GM18505 (cell line): Measurements from ENCODE around the gene SH2D3C.
"Not testable (repeated sequence)": the region's sequence is repeated elsewhere in the genome, so short reads cannot be mapped to it uniquely, and the experiment has no call there.

Experiments
- ATAC-seq: cut with Tn5 transposase; IDR thresholded peaks from one replicate; pipeline ENCODE4 v1.9.1; 2021; ENCODE audit not compliant: unreplicated experiment
- POLR2A ChIP-seq: IDR thresholded peaks from 4 replicates; pipeline ENCODE4 v1.6.1; 2011; ENCODE audit warnings: borderline replicate concordance; ENCODE audit not compliant: insufficient read depth, insufficient read length; ENCODE audit errors: extremely low read depth

The SH2D3C gene

DNA sequence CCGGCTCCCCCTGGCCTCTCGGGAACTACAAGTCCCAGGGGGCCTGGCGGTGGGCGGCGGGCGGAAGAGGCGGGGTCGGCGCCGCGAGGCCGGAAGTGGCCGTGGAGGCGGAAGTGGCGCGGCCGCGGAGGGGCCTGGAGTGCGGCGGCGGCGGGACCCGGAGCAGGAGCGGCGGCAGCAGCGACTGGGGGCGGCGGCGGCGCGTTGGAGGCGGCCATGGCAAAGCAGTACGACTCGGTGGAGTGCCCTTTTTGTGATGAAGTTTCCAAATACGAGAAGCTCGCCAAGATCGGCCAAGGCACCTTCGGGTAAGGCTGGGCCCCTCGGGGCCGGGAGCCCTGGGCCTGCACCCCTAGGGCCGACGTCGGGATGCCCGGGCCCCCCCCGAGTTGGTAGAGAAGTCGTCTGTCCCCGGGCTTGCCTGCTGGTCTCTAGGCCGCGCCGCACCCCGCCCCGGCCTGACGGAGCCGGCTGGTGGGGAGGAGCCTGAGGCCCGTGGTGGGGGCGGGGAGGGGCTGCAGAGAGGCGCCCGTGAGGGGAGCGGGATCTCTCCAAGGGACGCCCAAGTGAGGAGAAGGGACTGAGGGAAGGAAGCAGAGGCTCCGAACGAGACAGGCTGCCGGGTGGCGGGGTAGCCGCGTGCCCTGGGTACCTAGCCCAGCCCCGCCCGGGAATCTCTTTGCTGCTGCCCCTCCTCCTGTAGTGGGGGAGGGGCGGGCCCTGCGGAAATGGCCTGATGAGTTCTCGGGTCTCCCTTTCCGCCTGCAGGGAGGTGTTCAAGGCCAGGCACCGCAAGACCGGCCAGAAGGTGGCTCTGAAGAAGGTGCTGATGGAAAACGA lies 7.7 kb upstream of the SH2D3C start, which contains the start of gene CDK9:
CDK9 (plus strand) TSS at position 102 of the 840 bp plus-strand sequence; CDS start at position 217, 115 bp downstream.
- ATAC-seq, result peak; percentile 65
- TF ChIP-seq POLR2A, result peak; percentile 73

DNA sequence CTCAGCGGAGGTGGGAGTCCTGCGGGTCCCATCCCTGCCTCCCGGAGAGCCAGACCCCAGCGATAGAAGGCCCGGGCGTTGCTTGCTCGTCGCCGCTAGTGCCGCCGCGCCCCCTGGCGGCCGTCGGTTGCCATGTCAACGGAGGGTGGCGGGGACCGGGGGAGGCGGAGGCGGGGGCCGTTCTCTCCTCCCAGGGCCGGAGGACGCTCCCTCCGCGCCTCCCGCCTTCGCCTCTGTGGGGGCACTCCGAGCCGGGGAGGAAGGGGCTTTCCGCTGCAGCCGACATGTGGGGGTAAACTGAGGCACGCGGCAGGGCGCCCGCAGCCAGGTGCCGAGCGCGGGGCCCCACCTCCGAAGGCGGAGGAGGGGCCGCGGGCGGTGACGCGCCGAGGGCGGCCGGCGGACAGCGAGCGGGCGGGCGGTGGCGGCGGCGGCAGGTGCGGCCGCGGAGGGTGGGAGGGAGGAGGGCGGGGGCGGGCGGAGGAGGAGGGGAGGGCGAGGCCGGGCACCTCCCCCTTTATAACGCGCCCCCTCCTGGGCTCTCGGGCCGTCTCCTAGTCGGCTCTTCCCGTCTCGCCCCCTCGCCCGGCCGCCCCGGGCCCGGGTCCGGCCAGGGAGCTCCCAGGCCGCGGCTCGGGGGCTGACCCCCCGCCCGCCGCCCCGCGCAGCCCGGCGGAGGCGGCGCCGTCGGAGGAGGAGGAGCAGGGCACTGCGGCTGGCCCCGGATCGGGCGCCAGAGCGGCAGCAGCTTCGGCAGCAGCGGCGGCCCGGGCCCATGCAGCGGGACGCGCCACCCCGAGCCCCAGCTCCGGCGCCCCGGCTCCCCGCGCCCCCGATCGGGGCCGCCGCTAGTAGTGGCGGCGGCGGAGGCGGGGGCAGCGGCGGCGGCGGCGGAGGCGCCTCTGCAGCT lies 6.8 kb upstream of the SH2D3C start:
- ATAC-seq, result peak; percentile 43
- peak; percentile 48 for TF ChIP-seq POLR2A

DNA sequence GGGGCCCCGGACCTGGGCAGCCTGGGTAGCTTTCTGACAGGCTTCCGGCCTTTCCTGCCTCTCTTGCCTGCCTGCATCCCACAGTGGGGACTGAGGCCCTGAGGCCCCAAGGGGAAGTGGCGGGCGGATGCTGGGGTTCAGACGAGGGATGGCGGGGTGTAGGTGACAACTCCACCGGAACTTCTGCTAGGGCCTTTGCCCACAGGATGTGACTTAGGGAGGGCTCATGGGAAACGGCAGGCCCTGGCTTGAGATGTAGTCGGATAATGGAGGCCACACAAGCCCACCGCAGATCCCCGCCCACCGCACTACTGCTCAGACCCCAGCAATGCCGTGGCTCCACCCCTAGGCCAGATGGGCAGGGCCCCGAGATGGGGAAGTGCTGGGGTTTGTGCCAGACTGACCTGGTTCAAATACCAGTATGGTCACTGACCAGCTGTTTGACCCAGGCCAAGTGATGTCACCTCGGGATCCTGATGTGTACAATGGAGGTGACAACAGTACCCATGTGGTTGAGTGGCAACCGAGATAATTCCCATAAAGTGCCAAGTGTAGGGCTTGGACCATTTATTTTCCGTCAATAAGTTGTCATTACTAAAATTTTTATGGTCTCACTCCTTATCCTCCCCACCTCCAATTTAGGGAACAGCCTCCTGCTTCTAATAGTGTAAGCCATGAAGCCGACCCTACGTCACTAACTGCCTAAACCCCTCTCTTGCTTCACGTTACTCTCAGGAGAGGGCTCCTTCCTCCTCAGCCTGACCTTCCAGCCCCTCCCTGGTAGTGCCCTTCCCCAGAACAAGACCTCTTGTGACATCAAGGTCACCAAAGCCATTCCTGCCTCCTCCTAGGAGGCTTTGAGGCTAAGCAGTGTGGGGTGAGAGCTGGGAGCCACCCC lies 4.9 kb upstream of the SH2D3C start:
- ATAC-seq, result no peak
- peak; percentile 70 for TF ChIP-seq POLR2A

DNA sequence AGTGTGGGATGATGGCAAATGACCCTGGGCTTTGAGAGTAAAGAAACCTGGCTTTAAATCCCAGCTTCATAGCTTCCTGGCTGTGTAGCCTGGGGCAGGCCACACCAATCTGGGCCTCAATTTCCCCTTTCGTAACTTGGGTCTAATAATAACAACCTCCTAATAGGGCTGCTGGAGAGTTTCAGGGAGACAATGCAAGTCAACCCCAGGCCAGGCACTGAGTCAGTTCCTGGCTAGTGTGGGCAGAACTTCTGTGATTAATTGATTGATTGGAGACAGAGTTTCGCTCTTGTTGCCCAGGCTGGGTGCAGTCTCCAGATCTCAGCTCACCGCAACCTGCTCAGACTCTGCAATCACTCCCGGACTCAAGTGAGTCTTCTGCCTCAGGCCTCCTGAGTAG lies 3.3 kb upstream of the SH2D3C start:
- ATAC-seq, result no peak
- TF ChIP-seq POLR2A, result no peak

DNA sequence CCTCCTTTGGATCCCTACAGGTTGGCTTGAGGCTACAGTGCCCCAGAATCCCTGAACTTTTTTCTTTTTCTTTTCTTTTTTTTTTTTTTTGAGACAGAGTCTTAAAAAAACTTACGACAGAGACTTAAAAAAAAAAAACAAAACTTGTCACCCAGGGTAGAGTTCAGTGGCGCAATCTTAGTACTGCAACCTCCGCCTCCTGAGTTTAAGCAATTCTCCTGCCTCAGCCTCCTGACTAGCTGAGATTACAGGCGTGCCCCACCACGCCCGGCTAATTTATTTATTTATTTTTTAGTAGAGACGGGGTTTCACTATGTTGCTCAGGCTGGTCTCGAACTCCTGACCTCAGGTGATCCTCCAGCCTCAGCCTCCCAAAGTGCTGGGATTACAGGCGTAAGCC lies 2.4 kb upstream of the SH2D3C start:
- ATAC-seq, result not testable (repeated sequence)

DNA sequence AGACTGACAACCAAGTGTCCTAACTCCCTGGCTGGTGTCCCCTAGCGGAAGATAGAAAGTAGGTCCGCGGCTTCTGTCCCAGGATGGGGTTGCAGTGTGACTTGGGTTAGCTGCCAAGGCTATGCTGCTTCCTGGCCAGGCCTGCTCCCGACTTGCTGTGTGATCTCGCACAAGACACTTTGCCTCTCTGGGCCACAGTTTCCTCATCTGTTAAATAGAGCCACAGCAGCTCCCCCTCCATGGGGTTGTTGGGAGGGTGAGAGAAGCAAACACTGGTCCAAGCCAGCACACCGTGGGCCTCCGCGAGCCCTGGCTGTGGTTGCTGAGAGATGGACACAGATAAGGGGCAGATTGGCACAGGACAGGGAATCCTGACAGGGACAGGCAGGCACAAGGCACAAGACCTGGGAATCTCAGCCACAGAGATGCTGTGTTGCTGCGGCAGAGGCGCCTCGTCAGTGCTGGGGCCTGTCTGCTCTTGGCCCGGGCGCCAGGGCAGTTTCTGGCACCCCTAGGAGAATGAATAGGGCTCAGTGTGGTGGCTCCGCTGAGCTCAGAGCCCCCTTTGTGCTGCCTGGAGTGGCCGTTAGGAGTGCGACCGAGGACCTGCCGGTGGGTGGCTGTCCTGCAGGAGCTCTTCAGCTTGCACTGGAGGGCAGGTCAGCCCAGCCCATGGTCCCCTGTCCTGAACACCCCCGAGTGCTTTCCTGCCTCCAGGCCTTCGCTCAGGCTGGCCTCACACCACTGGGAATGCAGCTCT lies 1.8 kb upstream of the SH2D3C start:
- ATAC-seq, result no peak
- TF ChIP-seq POLR2A, result no peak

DNA sequence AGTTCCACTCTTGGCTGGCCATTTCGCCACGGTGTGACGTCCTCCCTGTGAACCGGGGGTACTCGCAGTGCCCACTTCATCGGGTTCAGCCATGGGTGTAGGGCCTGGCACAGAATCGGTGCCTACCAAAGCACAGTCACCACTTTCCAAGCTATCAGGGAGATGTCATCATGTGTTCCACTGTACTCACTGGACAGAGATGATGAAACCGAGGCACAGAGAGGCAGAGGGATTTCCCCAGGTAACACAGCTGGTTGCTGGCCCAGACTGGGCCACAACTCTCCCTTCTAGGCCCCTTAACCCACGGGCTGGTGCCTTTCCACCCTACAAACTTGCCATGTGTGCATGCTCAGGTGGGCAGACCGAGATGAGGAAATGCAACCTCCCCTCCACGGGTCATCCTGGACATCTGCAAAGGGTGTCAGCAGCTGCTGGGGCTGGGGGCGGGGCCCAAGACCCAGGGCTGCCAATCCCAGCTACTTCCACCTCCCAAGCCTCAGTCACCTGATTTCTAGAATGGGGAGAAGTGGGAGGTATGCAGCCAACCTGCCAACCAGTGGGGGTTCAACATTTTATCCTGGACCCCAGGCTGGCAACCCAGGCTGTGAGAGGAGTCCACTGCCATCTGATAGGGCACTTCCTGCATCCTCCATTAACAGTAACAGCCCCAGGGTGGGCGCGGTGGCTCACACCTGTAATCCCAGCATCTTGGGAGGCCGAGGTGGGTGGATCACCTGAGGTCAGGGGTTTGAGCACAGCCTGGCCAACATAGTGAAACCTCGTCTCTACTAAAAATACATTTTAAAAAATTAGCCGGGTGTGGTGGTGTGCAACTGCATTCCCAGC lies 893 bp upstream of the SH2D3C start:
- peak; percentile 41 for ATAC-seq

DNA sequence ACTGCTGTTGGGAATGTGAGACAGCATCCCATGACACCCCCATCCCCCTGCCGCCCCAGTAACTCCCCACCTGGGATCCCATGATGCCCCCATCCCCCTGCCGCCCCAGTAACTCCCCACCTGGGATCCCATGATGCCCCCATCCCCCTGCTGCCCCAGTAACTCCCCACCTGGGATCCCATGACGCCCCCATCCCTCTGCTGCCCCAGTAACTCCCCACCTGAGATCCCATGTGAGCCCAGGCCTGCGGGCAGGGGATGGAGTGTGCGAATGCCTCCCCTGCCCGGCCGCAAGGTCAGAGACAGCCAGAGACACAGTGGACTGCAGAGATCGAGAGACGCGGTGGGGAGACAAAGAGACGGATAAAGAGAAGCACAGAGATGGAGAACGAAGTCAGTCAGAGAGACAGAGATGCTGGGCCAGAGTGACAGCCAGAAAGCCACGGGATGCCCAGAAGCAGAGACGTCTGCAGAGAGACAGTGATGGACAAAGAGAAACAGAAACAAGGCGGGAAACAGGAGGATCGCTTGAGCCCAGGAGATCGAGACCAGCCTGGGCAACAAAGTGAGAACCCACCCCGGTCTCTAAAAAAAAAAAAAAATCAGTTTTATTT lies 992 bp downstream of the SH2D3C start:
- TF ChIP-seq POLR2A, result no peak
- no peak for ATAC-seq

More for the DNA sequence above, 893 bp upstream of the SH2D3C start:
- peak; percentile 71 for TF ChIP-seq POLR2A

DNA sequence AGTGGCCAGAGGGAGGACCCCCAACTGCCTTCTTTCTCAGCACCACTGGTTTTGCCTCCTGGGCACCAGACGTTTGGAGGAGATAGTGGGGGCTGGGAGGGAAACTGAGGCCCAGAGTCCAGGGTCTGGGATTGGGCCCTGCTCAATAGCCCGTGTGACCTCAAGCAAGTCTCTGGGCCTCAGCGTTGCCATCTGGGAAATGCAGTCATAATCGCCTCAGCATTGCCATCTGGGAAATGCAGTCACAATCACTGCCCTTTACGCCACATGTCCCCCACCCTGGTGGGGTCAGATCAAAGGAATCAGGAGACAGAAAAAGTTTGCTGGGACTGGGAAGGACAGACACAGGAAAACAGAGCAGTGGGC lies 1.6 kb downstream of the SH2D3C start:
- ATAC-seq, result no peak
- TF ChIP-seq POLR2A, result no peak

DNA sequence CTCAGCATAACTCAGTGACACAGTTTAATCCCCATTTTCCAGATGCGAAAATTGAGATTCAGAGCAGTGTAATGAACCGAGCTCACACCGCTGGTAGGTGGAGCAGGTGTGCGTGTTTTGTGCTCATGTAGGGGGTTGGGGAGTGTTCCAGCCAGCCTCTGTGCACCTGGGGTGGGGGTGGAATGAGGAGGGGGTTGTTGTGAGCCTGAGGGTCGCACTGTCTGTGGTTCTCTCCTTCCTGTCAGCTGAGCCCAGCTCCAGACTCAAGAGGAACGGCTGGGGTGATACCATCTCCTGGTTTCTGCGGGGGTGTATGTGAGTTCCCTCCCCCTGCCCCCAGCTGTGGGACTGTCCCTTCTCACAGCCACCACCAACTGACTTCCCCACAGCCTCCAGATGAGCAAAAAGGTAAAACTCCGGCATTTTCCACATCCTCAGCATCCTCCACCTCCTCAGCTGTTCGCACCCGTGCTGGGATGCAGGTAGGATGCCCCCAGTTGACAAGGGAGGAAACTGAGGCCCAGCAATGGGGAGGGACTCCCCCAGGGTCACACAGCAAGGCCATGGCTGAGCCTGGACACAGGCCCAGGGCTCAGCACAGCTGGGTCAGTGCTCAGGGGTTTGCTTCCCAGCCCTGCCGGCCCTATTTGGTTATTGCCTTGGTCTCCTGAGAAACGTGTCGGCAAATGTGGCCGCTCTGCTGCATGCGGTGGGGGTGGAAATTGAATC lies 2.1 kb downstream of the SH2D3C start:
- ATAC-seq, result no peak
- no peak for TF ChIP-seq POLR2A

DNA sequence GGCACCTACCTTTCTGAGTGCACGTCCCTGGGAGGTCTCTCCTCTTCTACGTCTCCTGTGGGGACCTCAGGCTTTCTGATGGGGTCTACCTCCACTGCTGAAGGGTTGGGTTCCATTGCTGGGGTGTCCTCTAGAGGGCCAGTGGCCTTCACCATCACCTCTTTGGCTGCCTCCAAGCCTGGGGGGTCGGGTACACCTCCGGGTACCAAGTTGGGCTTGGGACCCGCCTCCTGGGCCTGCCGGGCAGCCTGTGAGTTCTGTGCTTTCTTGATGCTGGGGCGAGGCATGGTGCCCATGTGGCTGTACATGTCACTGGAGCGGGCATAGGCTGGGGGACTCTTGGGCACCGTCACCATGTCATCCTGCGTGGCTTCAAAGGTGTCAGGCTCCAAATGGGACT lies 4.5 kb downstream of the SH2D3C start:
- ATAC-seq, result no peak
- no peak for TF ChIP-seq POLR2A

DNA sequence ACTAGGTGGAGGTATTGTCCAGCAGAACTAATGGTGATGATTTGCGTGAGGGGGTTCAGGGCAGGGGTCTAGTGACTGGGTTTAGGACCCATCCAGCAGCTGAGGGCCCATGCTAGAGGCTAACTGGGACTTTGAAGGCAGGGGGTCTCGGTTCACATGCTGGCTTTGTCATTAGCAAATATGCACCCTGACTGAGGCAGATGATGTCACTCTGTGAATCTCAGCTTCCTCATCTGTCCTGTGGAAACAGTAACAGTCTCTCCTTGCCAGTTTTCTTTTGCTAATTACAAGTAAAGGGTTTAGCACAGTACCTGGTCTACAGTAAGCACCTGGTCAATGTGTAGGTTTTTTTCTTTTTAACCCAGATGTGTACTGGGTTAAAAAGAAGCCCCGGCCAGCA lies 5.2 kb downstream of the SH2D3C start:
- TF ChIP-seq POLR2A, result no peak
- ATAC-seq, result no peak
